OCI-LY7 (cell line): Measurements from ENCODE around the gene NXPH2. TPM values are rescaled to one million over a fixed set of nuclear protein-coding genes. Genes with fewer than 3 reads are reported as not detected.
"Not testable (repeated sequence)": the region's sequence is repeated elsewhere in the genome, so short reads cannot be mapped to it uniquely, and the experiment has no call there.

Experiments
- BruUV-seq: library from RNA; stranded (reverse); fragments of 400-500 nt; replicated peaks from 2 replicates; lab custom pipeline; 2021; lab: Mats Ljungman, UMichigan
- CTCF ChIA-PET: fragments of 300-600 bp; sonication (Branson Sonifier 250); formaldehyde crosslinking; loops from one replicate; lab custom pipeline; 2022; ENCODE audit warnings: antibody characterized with exemption; ENCODE audit not compliant: unreplicated experiment; lab: Charles Lee
- POLR2A ChIA-PET: fragments of 300-600 bp; sonication (Branson Sonifier 250); formaldehyde crosslinking; loops from one replicate; lab custom pipeline; 2022; ENCODE audit warnings: antibody characterized with exemption; lab: Charles Lee
- DNase-seq: peaks from one replicate; pipeline ENCODE4 v3.0.0-alpha.2; 2015; ENCODE audit warnings: low spot score
- H2AFZ ChIP-seq: fragments of 200-600 bp; sonication (generic), shearing (Covaris generic); 2 replicates; pipeline ENCODE4 v1.6.1; 2014; ENCODE audit warnings: mild to moderate bottlenecking, antibody characterized with exemption, low read length, moderate library complexity
- H3K27ac ChIP-seq: fragments of 200-600 bp; sonication (generic); 2 replicates; pipeline ENCODE4 v1.5.1; 2014; ENCODE audit warnings: mixed run types, low read depth, mild to moderate bottlenecking, moderate library complexity, low read length, inconsistent platforms; ENCODE audit not compliant: poor library complexity, severe bottlenecking
- H3K36me3 ChIP-seq: fragments of 200-600 bp; sonication (generic); 2 replicates; pipeline ENCODE4 v1.6.1; 2014; ENCODE audit warnings: mild to moderate bottlenecking, antibody characterized with exemption, low read length, moderate library complexity, mixed read lengths; ENCODE audit not compliant: insufficient read depth
- H3K4me1 ChIP-seq: fragments of 200-600 bp; sonication (generic); 2 replicates; pipeline ENCODE4 v1.5.1; 2014; ENCODE audit warnings: mild to moderate bottlenecking, low read length; ENCODE audit not compliant: insufficient read depth, poor library complexity, severe bottlenecking
- H3K4me2 ChIP-seq: fragments of 200-600 bp; sonication (generic); 2 replicates; pipeline ENCODE4 v1.6.1; 2014; ENCODE audit warnings: mild to moderate bottlenecking, low read length
- H3K4me3 ChIP-seq: fragments of 200-600 bp; sonication (generic); 2 replicates; pipeline ENCODE4 v1.5.1; 2014; ENCODE audit warnings: mild to moderate bottlenecking, low read depth, low read length; ENCODE audit not compliant: poor library complexity, severe bottlenecking
- H3K79me2 ChIP-seq: fragments of 200-600 bp; sonication (generic); 2 replicates; pipeline ENCODE4 v1.6.1; 2016; ENCODE audit warnings: low read depth, mild to moderate bottlenecking, low read length, moderate library complexity, mixed read lengths; ENCODE audit not compliant: insufficient read depth
- H3K9me2 ChIP-seq: fragments of 200-600 bp; sonication (generic); 2 replicates; pipeline ENCODE4 v1.6.1; 2016; ENCODE audit warnings: mild to moderate bottlenecking, low read length, mixed read lengths; ENCODE audit not compliant: insufficient read depth
- H3K9me3 ChIP-seq: fragments of 200-600 bp; sonication (generic); 2 replicates; pipeline ENCODE4 v1.6.1; 2014; ENCODE audit warnings: mild to moderate bottlenecking, mixed run types, low read length, mixed read lengths
- H4K20me1 ChIP-seq: fragments of 200-600 bp; sonication (generic); 2 replicates; pipeline ENCODE4 v1.6.1; 2014; ENCODE audit warnings: mild to moderate bottlenecking, antibody characterized with exemption, low read length, moderate library complexity, mixed read lengths; ENCODE audit not compliant: insufficient read depth
- EZH2phosphoT487 ChIP-seq: fragments of 200-600 bp; sonication (generic); IDR thresholded peaks from 2 replicates; pipeline ENCODE4 v1.6.1; 2018; ENCODE audit warnings: low read depth, borderline replicate concordance, mild to moderate bottlenecking, mixed run types, antibody characterized with exemption, low read length, moderate library complexity, mixed read lengths
- intact Hi-C: fragments of 100-400 bp; cut with micrococcal nuclease; formaldehyde crosslinking; loops from one replicate; pipeline ENCODE4 v1.10.0; 2022; ENCODE audit not compliant: unreplicated experiment
- total RNA-seq, 2 experiments: library from RNA; depleted of rRNA in 1 of 2; stranded (reverse); fragments of >200 nt in 1 of 2; shearing (Covaris generic) in 1 of 2; gene quantifications; 2 replicates each; pipeline ENCODE4 v1.2.3, GENCODE V29; 2014 to 2022
- TF ChIP-seq, protein P1 (sequence below): fragments of 200-600 bp; sonication (generic); conservative IDR thresholded peaks from 2 replicates; pipeline ENCODE4 v1.5.1; 2014; ENCODE audit warnings: mild to moderate bottlenecking, antibody characterized with exemption, low read length, moderate library complexity, mixed read lengths

The NXPH2 gene
- total RNA-seq, 2 experiments from 2014 or later, result not detected

DNA sequence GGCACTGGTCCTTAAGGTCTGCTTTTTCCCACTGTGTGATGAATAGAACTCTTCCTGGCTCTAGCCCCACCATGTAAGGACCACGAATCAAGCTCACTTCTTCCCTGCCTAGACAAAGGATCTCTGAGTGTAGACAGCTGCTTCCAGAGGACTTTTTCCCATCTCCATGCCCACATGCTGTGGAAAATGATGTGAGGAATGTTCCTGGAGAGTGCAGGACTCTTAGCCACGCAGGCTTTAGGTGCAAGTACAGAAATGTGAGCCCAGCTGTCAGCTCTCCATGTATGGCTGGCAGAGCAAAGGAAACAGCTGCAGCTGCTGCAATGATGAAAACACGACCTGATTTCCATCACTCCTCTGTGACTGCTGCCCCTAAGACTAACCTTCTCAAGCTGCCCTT lies 35.5 kb downstream of the NXPH2 start:
- TF ChIP-seq, protein P1, sequence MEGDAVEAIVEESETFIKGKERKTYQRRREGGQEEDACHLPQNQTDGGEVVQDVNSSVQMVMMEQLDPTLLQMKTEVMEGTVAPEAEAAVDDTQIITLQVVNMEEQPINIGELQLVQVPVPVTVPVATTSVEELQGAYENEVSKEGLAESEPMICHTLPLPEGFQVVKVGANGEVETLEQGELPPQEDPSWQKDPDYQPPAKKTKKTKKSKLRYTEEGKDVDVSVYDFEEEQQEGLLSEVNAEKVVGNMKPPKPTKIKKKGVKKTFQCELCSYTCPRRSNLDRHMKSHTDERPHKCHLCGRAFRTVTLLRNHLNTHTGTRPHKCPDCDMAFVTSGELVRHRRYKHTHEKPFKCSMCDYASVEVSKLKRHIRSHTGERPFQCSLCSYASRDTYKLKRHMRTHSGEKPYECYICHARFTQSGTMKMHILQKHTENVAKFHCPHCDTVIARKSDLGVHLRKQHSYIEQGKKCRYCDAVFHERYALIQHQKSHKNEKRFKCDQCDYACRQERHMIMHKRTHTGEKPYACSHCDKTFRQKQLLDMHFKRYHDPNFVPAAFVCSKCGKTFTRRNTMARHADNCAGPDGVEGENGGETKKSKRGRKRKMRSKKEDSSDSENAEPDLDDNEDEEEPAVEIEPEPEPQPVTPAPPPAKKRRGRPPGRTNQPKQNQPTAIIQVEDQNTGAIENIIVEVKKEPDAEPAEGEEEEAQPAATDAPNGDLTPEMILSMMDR, result no peak
- TF ChIP-seq EZH2phosphoT487, result no peak
- Histone ChIP-seq H3K36me3 (no peaks in the 10 kb centered on the region), H3K9me2 (no peaks in the 10 kb centered on the region), H2AFZ (no peak overlapping the region), H3K4me1 (no peaks in the 10 kb centered on the region), H4K20me1 (no peaks in the 10 kb centered on the region), H3K79me2 (no peaks in the 10 kb centered on the region), H3K4me3 (no peak overlapping the region), H3K27ac (no peak overlapping the region), H3K9me3 (no peaks in the 10 kb centered on the region), H3K4me2 (no peak overlapping the region)
- CTCF ChIA-PET, result no interaction called here
- POLR2A ChIA-PET, result no interaction called here
- intact Hi-C loops, result no loop called here
- DNase-seq, result no peak
- BruUV-seq, result no TSS peak

DNA sequence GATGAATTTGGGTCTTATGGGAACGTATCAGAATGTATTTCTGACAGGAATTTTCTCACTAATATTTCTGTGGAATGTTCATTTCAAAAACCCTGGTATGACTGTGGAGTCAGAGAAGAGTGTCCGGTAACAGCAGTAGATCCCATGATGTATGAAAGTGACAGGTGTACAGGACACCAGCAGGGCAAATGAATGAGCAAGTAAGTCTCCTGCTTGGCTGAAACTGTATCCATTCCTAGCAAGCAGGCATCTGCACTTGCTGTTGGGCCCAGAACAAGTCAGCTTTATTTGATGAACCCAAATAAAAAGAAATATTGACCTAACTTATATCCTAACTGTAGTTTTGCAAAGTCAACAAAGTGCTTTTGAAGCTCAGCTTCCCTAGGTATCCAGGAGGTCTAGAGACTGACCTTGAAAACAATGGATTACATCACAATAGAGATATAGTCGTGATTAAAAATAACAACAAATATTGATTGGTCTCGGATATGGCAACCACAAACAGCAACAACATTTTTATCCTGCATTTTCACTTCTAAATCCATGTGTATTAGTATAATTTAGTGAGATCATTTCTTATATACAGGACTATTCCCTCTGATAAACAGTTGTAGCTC lies 37.6 kb downstream of the NXPH2 start:
- Histone ChIP-seq H2AFZ (no peak overlapping the region), H3K9me2 (no peaks in the 10 kb centered on the region), H3K36me3 (no peaks in the 10 kb centered on the region), H3K4me1 (no peaks in the 10 kb centered on the region), H3K79me2 (no peaks in the 10 kb centered on the region), H3K9me3 (no peaks in the 10 kb centered on the region), H4K20me1 (no peaks in the 10 kb centered on the region), H3K4me2 (no peak overlapping the region), H3K4me3 (no peak overlapping the region), H3K27ac (no peak overlapping the region)
- no TSS peak for BruUV-seq
- CTCF ChIA-PET, result no interaction called here
- POLR2A ChIA-PET, result no interaction called here
- TF ChIP-seq, protein P1, result no peak
- no peak for TF ChIP-seq EZH2phosphoT487
- DNase-seq, result no peak
- intact Hi-C loops, result no loop called here

DNA sequence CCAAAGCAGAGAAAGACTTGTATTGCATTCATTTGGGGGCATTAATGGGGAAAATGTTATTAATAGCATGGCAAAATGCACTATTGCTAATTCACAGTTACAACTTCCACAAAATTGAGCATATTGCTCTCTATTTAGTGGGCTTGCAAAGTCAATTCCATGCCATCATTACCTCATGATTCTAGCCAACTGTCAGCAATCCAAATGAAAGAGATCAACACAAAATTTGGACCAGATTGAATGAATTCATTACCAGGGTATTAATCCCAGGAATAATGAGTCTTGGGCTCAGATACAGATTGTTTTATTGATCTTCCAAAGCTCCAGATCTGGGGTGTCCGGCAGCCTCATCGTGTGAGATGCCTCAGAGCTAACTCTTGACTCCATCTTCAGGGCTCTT lies 38.3 kb downstream of the NXPH2 start:
- intact Hi-C loops, result no loop called here
- no TSS peak for BruUV-seq
- Histone ChIP-seq H3K9me2 (no peaks in the 10 kb centered on the region), H3K4me2 (no peak overlapping the region), H2AFZ (no peak overlapping the region), H3K4me3 (no peak overlapping the region), H3K27ac (no peak overlapping the region), H3K9me3 (no peaks in the 10 kb centered on the region), H3K36me3 (no peaks in the 10 kb centered on the region), H3K4me1 (no peaks in the 10 kb centered on the region), H3K79me2 (no peaks in the 10 kb centered on the region), H4K20me1 (no peaks in the 10 kb centered on the region)
- ChIA-PET CTCF (no interaction called here), POLR2A (no interaction called here)
- DNase-seq, result no peak
- TF ChIP-seq, protein P1, result no peak
- no peak for TF ChIP-seq EZH2phosphoT487

DNA sequence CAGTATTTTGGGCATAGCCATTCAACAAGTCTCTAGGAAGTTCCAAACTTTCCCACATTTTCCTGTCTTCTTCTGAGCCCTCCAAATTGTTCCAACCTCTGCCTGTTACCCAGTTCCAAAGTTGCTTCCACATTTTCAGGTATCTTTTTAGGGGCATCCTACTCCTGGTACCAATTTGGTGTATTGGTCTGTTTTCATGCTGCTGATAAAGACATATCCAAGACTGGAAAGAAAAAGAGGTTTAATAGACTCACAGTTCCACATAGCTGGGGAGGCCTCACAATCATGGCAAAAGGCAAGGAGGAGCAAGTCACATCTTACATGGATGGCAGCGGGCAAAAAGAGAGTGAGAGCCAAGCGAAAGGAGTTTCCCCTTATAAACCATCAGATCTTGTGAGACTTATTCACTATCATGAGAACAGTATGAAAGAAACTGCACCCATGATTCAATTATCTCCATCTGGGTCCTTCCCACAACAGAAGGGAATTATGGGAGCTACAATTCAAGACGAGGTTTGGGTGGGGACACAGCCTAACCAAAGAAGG lies 43.1 kb downstream of the NXPH2 start:
- H3K27ac ChIP-seq, H3K9me3 ChIP-seq, POLR2A ChIA-PET, H3K4me2 ChIP-seq, H3K4me1 ChIP-seq, intact Hi-C loops, BruUV-seq, H3K36me3 ChIP-seq, DNase-seq, CTCF ChIA-PET, H3K9me2 ChIP-seq, H2AFZ ChIP-seq, H3K4me3 ChIP-seq, H3K79me2 ChIP-seq, H4K20me1 ChIP-seq: not testable (repeated sequence)
